Uterus (tissue), 2 donors: ENCODE measurements around the gene SDCCAG8.
A peak's percentile ranks its signal among the peaks of the same experiment; 100 is the strongest.

Experiments
- POLR2A ChIP-seq, 2 donors: fragments of 450-650 bp; IDR thresholded peaks; one replicate each; pipeline ENCODE4 v1.6.1; 2016; ENCODE audit warnings: antibody characterized with exemption in 2 of 2, mild to moderate bottlenecking in 1 of 2, moderate library complexity in 1 of 2
- TF ChIP-seq, protein P1 (sequence below), 4 experiments: fragments of 200-600 bp in 2 of 4; fragments of 450-650 bp in 2 of 4; sonication (generic) in 2 of 4; IDR thresholded peaks; one replicate each; pipeline ENCODE4 v1.5.1; 2016 to 2019; ENCODE audit warnings: antibody characterized with exemption in 4 of 4, mild to moderate bottlenecking in 2 of 4, moderate library complexity in 1 of 4

DNA sequence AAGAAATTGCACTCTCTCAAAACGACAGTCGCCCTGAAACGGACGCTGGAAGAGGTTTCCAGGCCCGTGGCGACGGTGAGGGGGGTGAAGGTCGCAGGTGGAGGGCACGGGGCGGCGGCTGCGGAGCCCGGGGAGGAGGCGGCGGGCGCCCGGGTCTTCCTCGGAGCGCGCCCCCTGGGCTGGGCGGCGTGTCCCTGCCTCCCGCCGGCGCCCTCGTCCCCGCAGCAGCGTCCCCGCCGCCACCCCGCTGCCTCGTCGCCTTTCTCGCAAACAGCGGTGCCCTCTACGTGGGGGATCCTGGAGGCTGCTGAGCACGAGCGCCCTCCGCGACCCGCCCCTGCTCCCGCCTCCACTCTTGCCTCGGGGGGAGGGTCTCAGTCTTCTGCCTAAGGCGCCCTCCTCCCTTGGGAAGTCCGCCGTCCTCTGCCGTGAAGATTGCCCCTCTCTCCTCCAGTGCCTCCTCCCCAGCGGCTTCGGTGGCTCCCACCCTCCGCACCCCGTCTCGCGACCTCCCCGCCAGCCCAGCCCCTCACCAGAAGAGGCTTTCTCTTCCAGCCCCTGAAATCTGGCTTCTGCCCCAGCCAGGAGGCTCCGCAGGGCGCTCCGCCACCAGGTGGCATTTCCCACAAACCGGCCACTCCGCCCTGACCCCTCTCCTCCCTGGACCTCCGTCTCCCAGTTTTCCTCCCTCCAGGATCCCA, 227.4 kb downstream of the SDCCAG8 start:
- TF ChIP-seq, protein P1, sequence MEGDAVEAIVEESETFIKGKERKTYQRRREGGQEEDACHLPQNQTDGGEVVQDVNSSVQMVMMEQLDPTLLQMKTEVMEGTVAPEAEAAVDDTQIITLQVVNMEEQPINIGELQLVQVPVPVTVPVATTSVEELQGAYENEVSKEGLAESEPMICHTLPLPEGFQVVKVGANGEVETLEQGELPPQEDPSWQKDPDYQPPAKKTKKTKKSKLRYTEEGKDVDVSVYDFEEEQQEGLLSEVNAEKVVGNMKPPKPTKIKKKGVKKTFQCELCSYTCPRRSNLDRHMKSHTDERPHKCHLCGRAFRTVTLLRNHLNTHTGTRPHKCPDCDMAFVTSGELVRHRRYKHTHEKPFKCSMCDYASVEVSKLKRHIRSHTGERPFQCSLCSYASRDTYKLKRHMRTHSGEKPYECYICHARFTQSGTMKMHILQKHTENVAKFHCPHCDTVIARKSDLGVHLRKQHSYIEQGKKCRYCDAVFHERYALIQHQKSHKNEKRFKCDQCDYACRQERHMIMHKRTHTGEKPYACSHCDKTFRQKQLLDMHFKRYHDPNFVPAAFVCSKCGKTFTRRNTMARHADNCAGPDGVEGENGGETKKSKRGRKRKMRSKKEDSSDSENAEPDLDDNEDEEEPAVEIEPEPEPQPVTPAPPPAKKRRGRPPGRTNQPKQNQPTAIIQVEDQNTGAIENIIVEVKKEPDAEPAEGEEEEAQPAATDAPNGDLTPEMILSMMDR (IDR thresholded peaks at IDR 0.05), result peak in 2 of 4 experiments; percentile 17
- TF ChIP-seq POLR2A (IDR thresholded peaks at IDR 0.05), result no peak
